ENCODE measurements around the gene TMPRSS7. TPM values are rescaled to one million over a fixed set of nuclear protein-coding genes. Genes with fewer than 3 reads are reported as not detected.

Gene TMPRSS7
- total RNA-seq, 3 donors from 2014 or later: 0.15 TPM; not detected in 2

DNA sequence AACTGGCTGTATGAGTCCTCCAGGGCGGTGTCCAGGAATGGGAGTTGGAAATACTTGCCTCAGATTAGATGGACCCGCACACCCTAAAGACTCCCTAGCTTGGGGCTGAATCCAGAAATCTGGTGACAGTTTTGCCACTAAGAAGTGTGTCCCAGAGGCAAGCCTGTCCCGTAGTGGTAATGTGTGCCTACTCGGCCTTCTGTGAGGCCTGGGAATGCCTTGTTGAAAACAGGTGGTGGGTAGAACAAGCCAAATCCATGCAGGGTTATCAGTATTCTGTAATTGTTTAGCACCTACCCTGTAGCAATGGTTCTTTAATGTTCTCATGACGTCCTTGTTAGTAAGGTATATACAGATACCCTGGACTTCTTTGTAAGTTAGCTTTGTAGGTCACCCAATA, 53.2 kb downstream of the TMPRSS7 start:
- Histone ChIP-seq H3K27ac (no peak overlapping the region), H3K27me3 (no peaks in the 10 kb centered on the region), H3K4me3 (no peak overlapping the region), H3K4me1 (no peaks in the 10 kb centered on the region), H3K36me3 (no peaks in the 10 kb centered on the region), H3K9me3 (no peaks in the 10 kb centered on the region)
- DNase-seq (ENCODE audit: low spot score in 2 of 2): no peak
- intact Hi-C loops (cut with DNase I; ENCODE audit: low total_unique reads): no loop called here
- TF ChIP-seq POLR2AphosphoS5 (IDR thresholded peaks at IDR 0.05): no peak
- no peak for TF ChIP-seq POLR2A (IDR thresholded peaks at IDR 0.05)
- TF ChIP-seq, protein P1, sequence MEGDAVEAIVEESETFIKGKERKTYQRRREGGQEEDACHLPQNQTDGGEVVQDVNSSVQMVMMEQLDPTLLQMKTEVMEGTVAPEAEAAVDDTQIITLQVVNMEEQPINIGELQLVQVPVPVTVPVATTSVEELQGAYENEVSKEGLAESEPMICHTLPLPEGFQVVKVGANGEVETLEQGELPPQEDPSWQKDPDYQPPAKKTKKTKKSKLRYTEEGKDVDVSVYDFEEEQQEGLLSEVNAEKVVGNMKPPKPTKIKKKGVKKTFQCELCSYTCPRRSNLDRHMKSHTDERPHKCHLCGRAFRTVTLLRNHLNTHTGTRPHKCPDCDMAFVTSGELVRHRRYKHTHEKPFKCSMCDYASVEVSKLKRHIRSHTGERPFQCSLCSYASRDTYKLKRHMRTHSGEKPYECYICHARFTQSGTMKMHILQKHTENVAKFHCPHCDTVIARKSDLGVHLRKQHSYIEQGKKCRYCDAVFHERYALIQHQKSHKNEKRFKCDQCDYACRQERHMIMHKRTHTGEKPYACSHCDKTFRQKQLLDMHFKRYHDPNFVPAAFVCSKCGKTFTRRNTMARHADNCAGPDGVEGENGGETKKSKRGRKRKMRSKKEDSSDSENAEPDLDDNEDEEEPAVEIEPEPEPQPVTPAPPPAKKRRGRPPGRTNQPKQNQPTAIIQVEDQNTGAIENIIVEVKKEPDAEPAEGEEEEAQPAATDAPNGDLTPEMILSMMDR (IDR thresholded peaks at IDR 0.05): no peak

- Histone ChIP-seq H3K27ac (no peak overlapping the region), H3K4me1 (no peaks in the 10 kb centered on the region), H3K27me3 (no peaks in the 10 kb centered on the region), H3K36me3 (no peaks in the 10 kb centered on the region), H3K4me3 (no peak overlapping the region), H3K9me3 (no peaks in the 10 kb centered on the region)
- no peak for TF ChIP-seq POLR2A (IDR thresholded peaks at IDR 0.05)
- no peak for TF ChIP-seq POLR2AphosphoS5 (IDR thresholded peaks at IDR 0.05)
- TF ChIP-seq, protein P1 (IDR thresholded peaks at IDR 0.05): no peak
- no peak for DNase-seq (ENCODE audit: low spot score in 2 of 2)
- intact Hi-C loops (cut with DNase I; ENCODE audit: low total_unique reads): no loop called here
Measured at GRCh38 chr3:112088944-112089343, 54.4 kb downstream of the TMPRSS7 start.

DNA sequence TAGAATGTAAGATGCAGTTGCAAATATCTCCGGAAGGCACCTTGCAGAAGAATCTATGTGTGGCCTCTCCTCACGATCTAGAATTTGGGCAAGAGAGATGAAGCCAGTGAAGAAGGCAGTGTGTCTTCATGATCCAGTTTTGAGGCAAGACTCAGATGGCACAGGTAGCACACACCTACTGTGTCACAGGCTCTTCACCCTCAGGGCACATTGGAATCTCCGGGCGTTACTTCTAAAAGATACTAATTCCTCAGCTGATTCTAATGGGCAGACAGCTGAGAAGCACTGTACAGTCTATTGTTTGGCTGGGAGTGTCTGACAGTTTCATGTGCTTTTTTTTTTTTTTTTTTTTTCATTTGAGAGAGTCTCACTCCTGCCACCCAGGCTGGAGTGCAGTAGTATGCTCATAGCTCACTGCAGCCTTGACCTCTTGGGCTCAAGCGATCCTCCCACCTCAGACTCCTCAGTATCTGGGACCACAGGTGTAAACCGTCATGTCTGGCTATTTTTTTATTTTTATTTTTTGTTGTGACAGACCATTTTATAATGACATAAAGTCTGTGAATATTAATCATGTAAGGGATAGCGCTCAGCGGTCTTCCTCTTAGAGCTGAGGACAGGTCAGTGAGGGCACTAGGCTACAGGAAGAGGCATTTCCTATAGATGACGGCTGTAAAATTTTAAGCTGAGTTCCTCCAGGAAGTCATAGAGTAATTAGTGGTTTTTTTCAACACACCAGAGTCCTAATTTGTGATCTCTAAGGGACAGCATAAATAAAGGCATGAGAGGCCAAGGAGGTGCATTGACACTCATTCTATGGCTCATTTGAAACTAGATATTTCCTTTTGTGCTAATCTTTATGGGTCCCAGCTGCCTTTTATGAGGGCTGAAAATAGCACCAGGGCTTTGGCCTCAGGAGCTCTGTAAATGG, 55.7 kb downstream of the TMPRSS7 start:
- intact Hi-C loops (cut with DNase I; ENCODE audit: low total_unique reads): no loop called here
- Histone ChIP-seq H3K27ac (peak overlapping the region; percentile 50 to 51), H3K27me3 (no peaks in the 10 kb centered on the region), H3K36me3 (no peaks in the 10 kb centered on the region), H3K4me1 (no peaks in the 10 kb centered on the region), H3K9me3 (no peaks in the 10 kb centered on the region), H3K4me3 (no peak overlapping the region)
- DNase-seq (ENCODE audit: low spot score in 2 of 2): no peak
- TF ChIP-seq POLR2A (IDR thresholded peaks at IDR 0.05) (no peak), POLR2AphosphoS5 (IDR thresholded peaks at IDR 0.05) (no peak)
- TF ChIP-seq, protein P1 (IDR thresholded peaks at IDR 0.05): no peak

DNA sequence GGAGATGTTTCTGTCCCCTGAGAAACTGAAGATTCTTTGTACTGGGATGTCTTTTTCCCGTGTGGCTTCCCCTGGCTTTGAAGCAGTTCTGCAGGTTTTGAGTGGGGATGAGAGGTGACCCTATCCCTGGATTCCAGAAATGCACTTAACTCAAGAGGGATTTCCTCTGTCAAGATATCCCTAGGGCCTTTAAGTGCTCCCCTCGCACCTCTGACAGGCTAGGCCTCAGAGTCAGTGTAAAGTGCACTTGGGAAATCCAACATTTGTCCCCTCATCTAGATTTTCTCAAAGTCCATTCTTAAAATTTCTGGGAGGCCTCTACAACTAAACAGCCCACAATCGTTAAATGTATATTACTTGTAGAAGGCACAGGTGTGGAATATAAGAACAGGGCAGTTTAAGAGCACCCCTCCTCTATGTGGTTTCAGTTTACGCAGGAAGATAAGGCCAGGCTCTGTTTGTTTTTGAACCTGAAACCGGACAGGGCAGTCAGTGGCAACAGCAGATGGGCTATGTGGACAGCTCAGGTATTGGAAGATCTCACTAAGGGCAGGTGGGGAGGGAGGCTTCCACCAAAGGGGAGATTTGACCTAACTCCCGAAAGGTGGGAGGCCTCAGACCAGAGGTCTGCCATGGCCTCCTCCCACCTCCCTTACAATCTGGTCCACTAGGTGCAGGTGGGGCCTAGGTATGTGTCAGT, 56.5 kb downstream of the TMPRSS7 start:
- Histone ChIP-seq H3K27ac (peak overlapping the region; percentile 51 to 55), H3K4me1 (no peaks in the 10 kb centered on the region), H3K9me3 (no peaks in the 10 kb centered on the region), H3K4me3 (no peak overlapping the region), H3K36me3 (no peaks in the 10 kb centered on the region), H3K27me3 (no peaks in the 10 kb centered on the region)
- DNase-seq (ENCODE audit: low spot score in 2 of 2): no peak
- TF ChIP-seq POLR2A (IDR thresholded peaks at IDR 0.05): no peak
- no peak for TF ChIP-seq POLR2AphosphoS5 (IDR thresholded peaks at IDR 0.05)
- TF ChIP-seq, protein P1 (IDR thresholded peaks at IDR 0.05): no peak
- intact Hi-C loops (cut with DNase I; ENCODE audit: low total_unique reads): no loop called here
